ENCODE measurements around the gene ARHGEF38. TPM values are rescaled to one million over a fixed set of nuclear protein-coding genes. Genes with fewer than 3 reads are reported as not detected.
A peak's percentile ranks its signal among the peaks of the same experiment; 100 is the strongest.
"Not testable (repeated sequence)": the region's sequence is repeated elsewhere in the genome, so short reads cannot be mapped to it uniquely, and the experiment has no call there.

Gene ARHGEF38
- total RNA-seq, 2 donors from 2014 or later, result not detected

GRCh38 chr4:105686571-105686970 lies 134.2 kb downstream of the ARHGEF38 start:
- no peak overlapping the region for H3K27ac ChIP-seq
- H3K36me3 ChIP-seq, result peaks cover 29% of the 10 kb centered on the region
- ATAC-seq (ENCODE audit: insufficient number of reproducible peaks, low FRiP score, low read depth) (no peak), DNase-seq (ENCODE audit: low spot score) (no peak)
- no peaks in the 10 kb centered on the region for H3K27me3 ChIP-seq (replicated peaks; ENCODE audit: insufficient read depth)
- H3K9me3 ChIP-seq, result no peaks in the 10 kb centered on the region
- H3K4me1 ChIP-seq (ENCODE audit: control insufficient read depth in 1 of 2, low read depth in 2 of 2), result no peaks in the 10 kb centered on the region
- no peak overlapping the region for H3K4me3 ChIP-seq
- no peak for TF ChIP-seq CTCF (IDR thresholded peaks at IDR 0.05)

GRCh38 chr4:105694812-105695211 lies 142.4 kb downstream of the ARHGEF38 start:
- not testable (repeated sequence) for ATAC-seq (ENCODE audit: insufficient number of reproducible peaks, low FRiP score, low read depth); H3K27me3 ChIP-seq (replicated peaks; ENCODE audit: insufficient read depth); H3K4me1 ChIP-seq (ENCODE audit: control insufficient read depth in 1 of 2, low read depth in 2 of 2); H3K9me3 ChIP-seq; H3K27ac ChIP-seq; DNase-seq (ENCODE audit: low spot score); H3K4me3 ChIP-seq
- H3K36me3 ChIP-seq, result peaks cover 18% of the 10 kb centered on the region

DNA sequence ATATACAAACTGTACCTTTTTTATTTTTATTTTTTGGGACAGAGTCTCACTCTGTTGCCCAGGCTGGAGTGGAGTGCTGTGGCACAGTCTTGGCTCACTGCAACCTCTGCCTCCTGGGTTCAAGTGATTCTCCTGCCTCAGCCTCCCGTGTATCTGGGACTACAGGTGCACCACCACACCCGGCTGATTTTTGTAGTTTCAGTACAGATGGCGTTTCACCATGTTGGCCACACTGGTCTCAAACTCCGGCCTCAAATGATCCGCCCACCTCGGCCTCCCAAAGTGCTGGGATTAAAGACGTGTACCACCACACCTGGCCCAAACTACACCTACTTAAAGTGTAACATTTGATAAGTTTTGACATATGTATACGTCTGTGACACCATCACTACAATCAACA lies 143.4 kb downstream of the ARHGEF38 start:
- H3K36me3 ChIP-seq, result peaks cover 16% of the 10 kb centered on the region
- DNase-seq (ENCODE audit: low spot score); ATAC-seq (ENCODE audit: insufficient number of reproducible peaks, low FRiP score, low read depth): not testable (repeated sequence)

DNA sequence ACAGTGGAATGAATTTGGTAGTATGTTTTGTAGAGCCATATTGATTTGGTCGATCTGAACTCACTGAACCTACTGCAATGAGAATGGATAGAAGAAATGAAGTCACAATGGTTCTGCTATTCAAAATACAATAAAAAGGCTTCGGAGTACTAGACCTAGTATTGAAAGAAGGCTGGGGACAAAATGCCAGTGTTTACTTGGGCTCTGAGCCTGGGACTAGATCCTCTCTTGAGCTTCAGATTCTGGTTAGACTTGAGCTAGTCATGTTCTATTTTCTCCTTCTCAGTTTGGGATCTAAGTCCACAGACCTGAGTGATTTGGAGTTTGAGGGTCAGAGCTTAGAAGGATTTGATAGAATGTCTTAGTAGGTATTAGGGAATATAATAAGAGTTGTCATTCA lies 146.2 kb downstream of the ARHGEF38 start:
- no peaks in the 10 kb centered on the region for H3K9me3 ChIP-seq
- peaks cover 4% of the 10 kb centered on the region for H3K36me3 ChIP-seq
- H3K27me3 ChIP-seq (replicated peaks; ENCODE audit: insufficient read depth), result no peaks in the 10 kb centered on the region
- no peaks in the 10 kb centered on the region for H3K4me1 ChIP-seq (ENCODE audit: control insufficient read depth in 1 of 2, low read depth in 2 of 2)
- ATAC-seq (ENCODE audit: insufficient number of reproducible peaks, low FRiP score, low read depth) (no peak), DNase-seq (ENCODE audit: low spot score) (no peak)
- TF ChIP-seq CTCF (IDR thresholded peaks at IDR 0.05), result no peak
- no peak overlapping the region for H3K4me3 ChIP-seq
- no peak overlapping the region for H3K27ac ChIP-seq

More for the DNA sequence above, 143.4 kb downstream of the ARHGEF38 start:
- H3K27ac ChIP-seq; H3K4me1 ChIP-seq (ENCODE audit: control insufficient read depth in 1 of 2, low read depth in 2 of 2); H3K27me3 ChIP-seq (replicated peaks; ENCODE audit: insufficient read depth); H3K4me3 ChIP-seq; H3K9me3 ChIP-seq: not testable (repeated sequence)

DNA sequence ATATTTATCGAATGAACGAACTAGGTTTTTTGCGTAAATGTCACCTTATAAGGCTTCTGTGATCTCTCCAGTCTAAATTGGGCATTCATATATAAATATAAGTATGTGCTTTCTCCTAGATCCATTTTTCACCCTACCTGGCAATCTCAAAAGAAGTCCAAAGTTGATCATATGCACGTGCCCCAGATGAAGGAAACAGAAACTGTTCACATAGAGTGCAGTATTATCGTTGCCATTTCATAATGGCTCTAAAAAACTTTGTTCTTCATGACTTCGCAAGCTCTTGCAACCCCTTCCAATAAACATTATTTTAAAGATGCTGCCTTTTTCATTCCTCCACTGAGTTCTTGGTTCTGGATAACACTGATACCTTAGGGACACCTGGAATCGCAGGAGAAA lies 155.4 kb downstream of the ARHGEF38 start:
- H3K27ac ChIP-seq, result peak overlapping the region; percentile 73 to 77
- H3K4me1 ChIP-seq (ENCODE audit: control insufficient read depth in 1 of 2, low read depth in 2 of 2), result peaks cover 6 to 19% of the 10 kb centered on the region in 2 donors
- DNase-seq (ENCODE audit: low spot score) (no peak), ATAC-seq (ENCODE audit: insufficient number of reproducible peaks, low FRiP score, low read depth) (no peak)
- no peaks in the 10 kb centered on the region for H3K9me3 ChIP-seq
- no peak for TF ChIP-seq CTCF (IDR thresholded peaks at IDR 0.05)
- peak overlapping the region; percentile 97 for H3K4me3 ChIP-seq
- H3K27me3 ChIP-seq (replicated peaks; ENCODE audit: insufficient read depth), result no peaks in the 10 kb centered on the region
- H3K36me3 ChIP-seq, result no peaks in the 10 kb centered on the region

GRCh38 chr4:105708181-105709080 lies 156.0 kb downstream of the ARHGEF38 start, which contains the start of the genes GSTCD and INTS12:
GSTCD (plus strand) TSS chr4:105708784; CDS start chr4:105717614, 8,830 bp downstream.
INTS12 (minus strand) TSS chr4:105708689; CDS start chr4:105700005, 8,684 bp downstream.
- no peaks in the 10 kb centered on the region for H3K36me3 ChIP-seq
- peak; percentile 77 for DNase-seq (ENCODE audit: low spot score)
- H3K4me1 ChIP-seq (ENCODE audit: control insufficient read depth in 1 of 2, low read depth in 2 of 2), result peaks cover 6 to 19% of the 10 kb centered on the region in 2 donors

More at GRCh38 chr4:105708181-105709080, 156.0 kb downstream of the ARHGEF38 start, which contains the start of the genes GSTCD and INTS12:
- H3K27me3 ChIP-seq (replicated peaks; ENCODE audit: insufficient read depth), result no peaks in the 10 kb centered on the region
- H3K4me3 ChIP-seq, result peak within 1 kb of the TSS; percentile 97
- TF ChIP-seq CTCF (IDR thresholded peaks at IDR 0.05), result no peak
- peak; percentile 93 for ATAC-seq (ENCODE audit: insufficient number of reproducible peaks, low FRiP score, low read depth)
- H3K27ac ChIP-seq, result peak within 1 kb of the TSS; percentile 73 to 77
- no peaks in the 10 kb centered on the region for H3K9me3 ChIP-seq
